ENCODE data around the gene THADA. TPM values are rescaled to one million over a fixed set of nuclear protein-coding genes. Genes with fewer than 3 reads are reported as not detected.

THADA gene
- total RNA-seq, 3 donors from 2014 or later (not counting 1 experiment from before 2014, with no cell fraction given) = 34.1 to 35.7 (median 35.3) TPM

DNA sequence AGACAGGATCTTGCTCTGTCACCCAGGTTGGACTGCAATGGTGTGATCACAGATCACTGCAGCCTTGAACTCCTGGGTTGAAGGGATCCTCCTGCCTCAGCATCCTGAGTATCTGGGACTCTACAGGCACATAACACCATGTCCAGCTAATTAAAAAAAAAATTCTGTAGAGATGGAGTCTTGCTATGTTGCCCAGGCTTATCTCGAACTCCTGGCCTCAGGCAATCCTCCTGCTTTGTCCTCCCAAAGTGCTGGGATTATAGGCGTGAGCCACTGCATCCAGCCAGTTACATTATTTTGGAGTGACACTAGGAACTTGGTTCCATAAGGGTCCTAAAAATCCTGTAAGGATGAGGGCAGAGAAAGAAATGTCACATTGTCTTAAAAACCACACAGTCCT, 280.4 kb downstream of the THADA start:
- H3K4me3 Mint-ChIP-seq = no peak overlapping the region
- Histone ChIP-seq H3K9me3 (ENCODE audit: control insufficient read depth, insufficient read depth, low read length) (no peaks in the 10 kb centered on the region), H3K4me1 (ENCODE audit: control insufficient read depth, insufficient read depth, low read length) (no peaks in the 10 kb centered on the region), H3K4me3 (ENCODE audit: low read length) (no peak overlapping the region), H3K36me3 (ENCODE audit: control insufficient read depth, insufficient read depth, low read length) (peaks cover 9% of the 10 kb centered on the region), H3K27ac (ENCODE audit: low read length) (no peak overlapping the region), H3K27me3 (ENCODE audit: control insufficient read depth, insufficient read depth, low read length) (no peaks in the 10 kb centered on the region)
- TF ChIP-seq, protein P1, sequence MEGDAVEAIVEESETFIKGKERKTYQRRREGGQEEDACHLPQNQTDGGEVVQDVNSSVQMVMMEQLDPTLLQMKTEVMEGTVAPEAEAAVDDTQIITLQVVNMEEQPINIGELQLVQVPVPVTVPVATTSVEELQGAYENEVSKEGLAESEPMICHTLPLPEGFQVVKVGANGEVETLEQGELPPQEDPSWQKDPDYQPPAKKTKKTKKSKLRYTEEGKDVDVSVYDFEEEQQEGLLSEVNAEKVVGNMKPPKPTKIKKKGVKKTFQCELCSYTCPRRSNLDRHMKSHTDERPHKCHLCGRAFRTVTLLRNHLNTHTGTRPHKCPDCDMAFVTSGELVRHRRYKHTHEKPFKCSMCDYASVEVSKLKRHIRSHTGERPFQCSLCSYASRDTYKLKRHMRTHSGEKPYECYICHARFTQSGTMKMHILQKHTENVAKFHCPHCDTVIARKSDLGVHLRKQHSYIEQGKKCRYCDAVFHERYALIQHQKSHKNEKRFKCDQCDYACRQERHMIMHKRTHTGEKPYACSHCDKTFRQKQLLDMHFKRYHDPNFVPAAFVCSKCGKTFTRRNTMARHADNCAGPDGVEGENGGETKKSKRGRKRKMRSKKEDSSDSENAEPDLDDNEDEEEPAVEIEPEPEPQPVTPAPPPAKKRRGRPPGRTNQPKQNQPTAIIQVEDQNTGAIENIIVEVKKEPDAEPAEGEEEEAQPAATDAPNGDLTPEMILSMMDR (IDR thresholded peaks at IDR 0.05) = no peak
- 100% methylated on average over 2 of the region's 2 CpGs for WGBS (ENCODE audit: insufficient coverage)
- intact Hi-C loops (cut with micrococcal nuclease) = no loop called here
- H3K27ac Mint-ChIP-seq = no peak overlapping the region
- DNase-seq = no peak
- no peak for ATAC-seq
- peaks cover 5 to 6% of the 10 kb centered on the region in 2 donors for H3K4me1 Mint-ChIP-seq
- H3K36me3 Mint-ChIP-seq = peaks cover 12% of the 10 kb centered on the region
- H3K27me3 Mint-ChIP-seq (ENCODE audit: low read depth in 2 of 2) = no peaks in the 10 kb centered on the region
- H3K9me3 Mint-ChIP-seq = no peaks in the 10 kb centered on the region

DNA sequence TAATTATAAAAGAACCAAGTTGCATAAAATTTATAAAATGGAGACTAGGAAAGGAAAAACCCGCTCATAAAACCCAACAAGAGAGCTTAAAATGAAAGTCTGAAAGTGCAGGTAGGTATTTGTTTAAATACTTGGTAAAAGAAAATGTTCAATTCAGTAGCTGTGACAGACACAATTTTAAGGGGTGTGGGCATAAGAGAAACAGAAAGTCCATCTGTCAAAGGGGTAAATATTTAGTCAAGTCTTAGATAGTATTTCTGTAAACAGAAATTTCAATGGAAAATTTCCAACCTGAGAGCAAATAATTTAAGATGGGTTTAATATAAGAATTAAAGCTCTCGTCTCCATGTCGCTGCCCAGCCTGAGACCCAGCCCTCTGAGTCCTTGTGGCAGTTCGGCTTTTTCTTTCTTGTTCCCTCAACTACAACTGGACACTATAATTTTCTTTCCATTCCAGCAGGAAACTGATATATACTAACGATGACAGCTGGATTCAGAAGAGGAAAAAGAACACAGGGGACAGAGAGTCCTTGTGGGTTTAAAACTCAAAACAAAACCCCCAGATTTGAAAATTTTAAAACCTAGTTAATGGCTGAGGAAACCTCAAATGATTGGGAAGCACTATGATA, 281.4 kb downstream of the THADA start:
- intact Hi-C loops (cut with micrococcal nuclease) = no loop called here
- ATAC-seq (no peak), DNase-seq (no peak)
- Histone ChIP-seq H3K9me3 (ENCODE audit: control insufficient read depth, insufficient read depth, low read length) (no peaks in the 10 kb centered on the region), H3K27me3 (ENCODE audit: control insufficient read depth, insufficient read depth, low read length) (no peaks in the 10 kb centered on the region), H3K4me3 (ENCODE audit: low read length) (no peak overlapping the region), H3K27ac (ENCODE audit: low read length) (no peak overlapping the region), H3K4me1 (ENCODE audit: control insufficient read depth, insufficient read depth, low read length) (no peaks in the 10 kb centered on the region), H3K36me3 (ENCODE audit: control insufficient read depth, insufficient read depth, low read length) (peaks cover 3% of the 10 kb centered on the region)
- peaks cover 5 to 6% of the 10 kb centered on the region in 2 donors for H3K4me1 Mint-ChIP-seq
- WGBS (ENCODE audit: insufficient coverage) = 98% methylated on average over 4 of the region's 5 CpGs
- no peaks in the 10 kb centered on the region for H3K27me3 Mint-ChIP-seq (ENCODE audit: low read depth in 2 of 2)
- H3K36me3 Mint-ChIP-seq = peaks cover 3% of the 10 kb centered on the region
- H3K27ac Mint-ChIP-seq = no peak overlapping the region
- no peak overlapping the region for H3K4me3 Mint-ChIP-seq
- TF ChIP-seq, protein P1 (IDR thresholded peaks at IDR 0.05) = no peak
- no peaks in the 10 kb centered on the region for H3K9me3 Mint-ChIP-seq

DNA sequence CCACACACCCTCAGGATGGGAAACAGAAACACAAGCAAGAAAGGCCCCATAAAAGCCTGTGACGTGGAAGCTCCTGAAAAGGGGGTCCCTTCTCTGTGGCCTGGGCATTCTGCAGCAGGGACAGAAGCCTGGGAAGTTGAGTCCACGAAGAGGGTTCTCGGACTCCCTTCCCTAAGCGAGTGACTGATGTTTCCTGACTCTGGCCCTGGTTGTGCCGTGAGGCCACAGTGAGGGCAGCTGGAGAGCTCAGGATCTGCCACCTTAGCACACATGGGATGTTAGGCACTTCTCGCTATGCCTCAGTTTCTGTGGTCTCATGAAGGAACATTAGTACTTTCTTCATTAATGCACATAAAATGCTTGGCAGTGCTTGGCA, 282.2 kb downstream of the THADA start:
- Histone ChIP-seq H3K9me3 (ENCODE audit: control insufficient read depth, insufficient read depth, low read length) (no peaks in the 10 kb centered on the region), H3K4me3 (ENCODE audit: low read length) (no peak overlapping the region), H3K27ac (ENCODE audit: low read length) (no peak overlapping the region), H3K27me3 (ENCODE audit: control insufficient read depth, insufficient read depth, low read length) (no peaks in the 10 kb centered on the region), H3K4me1 (ENCODE audit: control insufficient read depth, insufficient read depth, low read length) (no peaks in the 10 kb centered on the region), H3K36me3 (ENCODE audit: control insufficient read depth, insufficient read depth, low read length) (peaks cover 2% of the 10 kb centered on the region)
- H3K9me3 Mint-ChIP-seq = no peaks in the 10 kb centered on the region
- H3K27me3 Mint-ChIP-seq (ENCODE audit: low read depth in 2 of 2) = no peaks in the 10 kb centered on the region
- ATAC-seq = no peak
- WGBS (ENCODE audit: insufficient coverage) = 93% methylated on average over 6 of the region's 6 CpGs
- no peak overlapping the region for H3K4me3 Mint-ChIP-seq
- H3K4me1 Mint-ChIP-seq = peaks cover 5 to 6% of the 10 kb centered on the region in 2 donors
- TF ChIP-seq, protein P1 (IDR thresholded peaks at IDR 0.05) = no peak
- H3K36me3 Mint-ChIP-seq = no peaks in the 10 kb centered on the region
- intact Hi-C loops (cut with micrococcal nuclease) = no loop called here
- no peak overlapping the region for H3K27ac Mint-ChIP-seq
- no peak for DNase-seq

Data from natural killer cell (primary cell).